A673 (cell line): ENCODE measurements around the gene ADAMTS14. TPM values are rescaled to one million over a fixed set of nuclear protein-coding genes. Genes with fewer than 3 reads are reported as not detected.

Experiments used
- BruUV-seq: library from RNA; stranded (reverse); fragments of 400-500 nt; replicated peaks from 2 replicates; lab custom pipeline; 2021; lab: Mats Ljungman, UMichigan
- CTCF ChIA-PET: fragments of 300-600 bp; sonication (Branson Sonifier 250); formaldehyde crosslinking; loops from one replicate; lab custom pipeline; 2022; ENCODE audit warnings: antibody characterized with exemption; lab: Charles Lee
- POLR2A ChIA-PET: fragments of 300-600 bp; sonication (Branson Sonifier 250); formaldehyde crosslinking; loops from one replicate; lab custom pipeline; 2022; ENCODE audit warnings: antibody characterized with exemption; ENCODE audit not compliant: low non-redundant PET; lab: Charles Lee
- DNase-seq: peaks from one replicate; pipeline ENCODE4 v3.0.0-alpha.2; 2015; ENCODE audit warnings: low spot score
- H3K27ac ChIP-seq: fragments of 200-600 bp; sonication (generic); 2 replicates; pipeline ENCODE4 v1.5.1; 2016; ENCODE audit warnings: mixed run types, low read depth, mild to moderate bottlenecking, mixed read lengths, antibody characterized with exemption, low read length; ENCODE audit not compliant: poor library complexity, severe bottlenecking
- H3K27me3 ChIP-seq: fragments of 200-600 bp; sonication (generic); replicated peaks from 2 replicates; pipeline ENCODE4 v1.6.1; 2017; ENCODE audit warnings: mixed run types, low read depth, mild to moderate bottlenecking, mixed read lengths, antibody characterized with exemption, low read length; ENCODE audit not compliant: insufficient read depth, poor library complexity
- H3K36me3 ChIP-seq: fragments of 200-600 bp; sonication (generic); 2 replicates; pipeline ENCODE4 v1.6.1; 2016; ENCODE audit warnings: mixed run types, mild to moderate bottlenecking, mixed read lengths, antibody characterized with exemption, low read length; ENCODE audit not compliant: insufficient read depth, poor library complexity, severe bottlenecking
- H3K4me1 ChIP-seq: fragments of 200-600 bp; sonication (generic); 2 replicates; pipeline ENCODE4 v1.6.1; 2017; ENCODE audit warnings: mixed run types, mild to moderate bottlenecking, mixed read lengths, antibody characterized with exemption, low read length; ENCODE audit not compliant: insufficient read depth, poor library complexity, severe bottlenecking
- H3K4me3 ChIP-seq: fragments of 200-600 bp; sonication (generic); 2 replicates; pipeline ENCODE4 v1.5.1; 2016; ENCODE audit warnings: low read depth, mixed run types, mild to moderate bottlenecking, mixed read lengths, low read length; ENCODE audit not compliant: poor library complexity, severe bottlenecking
- H3K9me3 ChIP-seq: fragments of 200-600 bp; sonication (generic); 2 replicates; pipeline ENCODE4 v1.6.1; 2016; ENCODE audit warnings: mixed run types, low read depth, mild to moderate bottlenecking, mixed read lengths, antibody characterized with exemption, low read length; ENCODE audit not compliant: poor library complexity, severe bottlenecking
- CTCF ChIP-seq: fragments of 300-800, 200-600 bp; sonication (generic); conservative IDR thresholded peaks from 2 replicates; pipeline ENCODE4 v1.5.1; 2017; ENCODE audit warnings: low read depth, mild to moderate bottlenecking, antibody characterized with exemption, low read length, moderate library complexity, mixed read lengths
- EZH2 ChIP-seq: fragments of 200-600 bp; sonication (generic); IDR thresholded peaks from 2 replicates; pipeline ENCODE4 v1.6.1; 2017; ENCODE audit warnings: borderline replicate concordance, low read depth, mild to moderate bottlenecking, mixed read lengths, antibody characterized with exemption, low read length; ENCODE audit not compliant: poor library complexity, severe bottlenecking
- intact Hi-C: fragments of 100-400 bp; cut with micrococcal nuclease; formaldehyde crosslinking; loops from one replicate; pipeline ENCODE4 v1.10.0; 2022; ENCODE audit not compliant: unreplicated experiment
- total RNA-seq: library from RNA; stranded (reverse); gene quantifications from 2 replicates; pipeline ENCODE4 v1.2.3, GENCODE V29; 2021

Gene ADAMTS14
- total RNA-seq, 1 experiment from 2014 or later, result 0.21 TPM

- POLR2A ChIA-PET, result no interaction called here
- DNase-seq, result no peak
- intact Hi-C loops, result no loop called here
- no peak overlapping the region for H3K4me3 ChIP-seq
- TF ChIP-seq EZH2 (no peak), CTCF (no peak)
- CTCF ChIA-PET, result no interaction called here
- no peaks in the 10 kb centered on the region for H3K27me3 ChIP-seq
- H3K9me3 ChIP-seq, result no peaks in the 10 kb centered on the region
- H3K36me3 ChIP-seq, result no peaks in the 10 kb centered on the region
- no peak overlapping the region for H3K27ac ChIP-seq
- BruUV-seq, result no TSS peak
- no peaks in the 10 kb centered on the region for H3K4me1 ChIP-seq
Observed at GRCh38 chr10:70693619-70694335, 21.5 kb downstream of the ADAMTS14 start.

GRCh38 chr10:70694418-70695141 lies 22.3 kb downstream of the ADAMTS14 start:
- ChIA-PET CTCF (no interaction called here), POLR2A (no interaction called here)
- Histone ChIP-seq H3K27ac (no peak overlapping the region), H3K4me3 (no peak overlapping the region), H3K4me1 (no peaks in the 10 kb centered on the region), H3K27me3 (no peaks in the 10 kb centered on the region), H3K9me3 (no peaks in the 10 kb centered on the region), H3K36me3 (no peaks in the 10 kb centered on the region)
- intact Hi-C loops, result no loop called here
- no TSS peak for BruUV-seq
- no peak for DNase-seq
- TF ChIP-seq CTCF (no peak), EZH2 (no peak)

- H3K4me1 ChIP-seq, result no peaks in the 10 kb centered on the region
- no peak overlapping the region for H3K27ac ChIP-seq
- H3K4me3 ChIP-seq, result no peak overlapping the region
- no peak for TF ChIP-seq CTCF
- no peak for TF ChIP-seq EZH2
- no TSS peak for BruUV-seq
- DNase-seq, result no peak
- intact Hi-C loops, result no loop called here
- ChIA-PET POLR2A (no interaction called here), CTCF (no interaction called here)
- no peaks in the 10 kb centered on the region for H3K36me3 ChIP-seq
- no peaks in the 10 kb centered on the region for H3K9me3 ChIP-seq
- H3K27me3 ChIP-seq, result no peaks in the 10 kb centered on the region
Observed at GRCh38 chr10:70695241-70696030, 23.1 kb downstream of the ADAMTS14 start.
